Stimulated activated CD4-positive, alpha-beta T cell treated with anti-CD3 and anti-CD28 coated beads, Interleukin-1b, Interleukin-23, amount 100 ng/mL, for 48 hours (primary cell): ENCODE results near the gene IKZF3.
A peak's percentile ranks its signal among the peaks of the same experiment; 100 is the strongest.
"Not testable (repeated sequence)": the region's sequence is repeated elsewhere in the genome, so short reads cannot be mapped to it uniquely, and the experiment has no call there.

Source experiments
- DNase-seq: peaks from one replicate; pipeline ENCODE4 v3.0.0-alpha.2; 2020

The IKZF3 gene

DNA sequence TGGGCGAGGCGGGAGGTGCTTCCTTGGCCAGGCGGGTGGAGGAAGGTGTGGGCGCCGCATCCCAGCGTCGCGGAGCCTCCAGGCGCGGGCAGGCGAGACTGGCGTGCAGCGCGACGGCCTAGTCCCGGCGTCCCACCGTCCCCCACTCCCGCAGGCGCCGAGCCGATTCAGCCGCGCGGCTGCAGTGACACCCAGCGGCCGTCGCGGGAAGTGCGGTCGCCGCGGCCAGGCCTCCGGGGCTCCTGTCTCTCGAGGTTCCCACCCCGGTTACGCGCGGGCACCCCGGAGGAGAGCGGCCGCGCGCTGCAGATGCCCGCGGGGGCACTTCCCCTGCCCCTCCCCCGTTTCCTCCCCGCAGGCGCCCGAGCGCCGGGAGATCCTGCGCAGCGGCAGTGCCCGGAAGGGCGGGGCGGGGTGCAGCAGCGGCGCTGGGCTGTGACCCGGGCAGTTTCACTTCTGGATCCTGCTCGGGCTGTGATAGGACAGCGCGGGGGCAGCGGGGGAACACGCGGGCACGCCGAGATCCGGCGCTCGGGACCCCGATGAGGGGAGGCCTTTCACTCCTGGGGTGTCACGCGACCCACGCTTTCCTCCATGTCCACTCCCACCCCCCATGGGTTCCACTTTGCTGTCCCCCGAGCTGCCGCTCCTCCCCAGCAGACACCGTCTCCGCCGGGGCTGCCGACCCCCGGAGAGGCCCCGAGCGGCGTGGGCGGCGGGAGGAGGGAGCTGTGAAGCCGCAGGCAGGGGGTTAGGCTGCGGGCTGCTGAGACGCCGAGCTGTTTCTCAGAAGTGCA is 109.8 kb downstream of the IKZF3 start:
- peak; percentile 96 for DNase-seq

- DNase-seq, result no peak
Measured at GRCh38 chr17:39753514-39754160, 110.5 kb downstream of the IKZF3 start.

GRCh38 chr17:39752241-39752881 is 111.8 kb downstream of the IKZF3 start:
- DNase-seq, result no peak

GRCh38 chr17:39751637-39752036 is 112.5 kb downstream of the IKZF3 start:
- DNase-seq, result no peak

DNA sequence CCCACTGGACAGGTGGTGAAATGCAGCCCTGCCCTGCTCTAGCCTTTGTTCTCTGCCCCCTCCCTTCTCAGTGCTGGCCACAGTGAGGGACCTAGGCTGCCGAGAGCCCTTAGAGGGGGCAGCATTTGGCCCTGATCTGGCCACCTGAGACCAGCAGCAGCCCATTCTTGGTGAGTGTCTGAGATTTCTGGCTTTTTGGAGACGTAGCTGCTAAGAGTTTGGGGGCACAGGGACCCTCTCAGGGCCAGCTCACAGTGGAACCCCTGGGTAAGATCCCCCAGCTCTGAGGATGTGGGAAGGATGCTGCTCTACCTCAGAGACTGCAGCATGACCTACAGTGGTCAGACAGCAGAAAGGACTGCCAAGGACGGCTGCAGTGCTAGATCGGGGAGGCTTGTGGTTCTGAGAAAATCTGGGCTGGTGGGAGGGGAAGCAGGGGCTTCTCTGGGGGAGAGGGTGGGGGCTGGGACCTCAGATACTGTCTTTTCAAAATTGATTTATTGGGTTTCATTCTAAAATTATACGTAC is 113.0 kb downstream of the IKZF3 start:
- no peak for DNase-seq

DNA sequence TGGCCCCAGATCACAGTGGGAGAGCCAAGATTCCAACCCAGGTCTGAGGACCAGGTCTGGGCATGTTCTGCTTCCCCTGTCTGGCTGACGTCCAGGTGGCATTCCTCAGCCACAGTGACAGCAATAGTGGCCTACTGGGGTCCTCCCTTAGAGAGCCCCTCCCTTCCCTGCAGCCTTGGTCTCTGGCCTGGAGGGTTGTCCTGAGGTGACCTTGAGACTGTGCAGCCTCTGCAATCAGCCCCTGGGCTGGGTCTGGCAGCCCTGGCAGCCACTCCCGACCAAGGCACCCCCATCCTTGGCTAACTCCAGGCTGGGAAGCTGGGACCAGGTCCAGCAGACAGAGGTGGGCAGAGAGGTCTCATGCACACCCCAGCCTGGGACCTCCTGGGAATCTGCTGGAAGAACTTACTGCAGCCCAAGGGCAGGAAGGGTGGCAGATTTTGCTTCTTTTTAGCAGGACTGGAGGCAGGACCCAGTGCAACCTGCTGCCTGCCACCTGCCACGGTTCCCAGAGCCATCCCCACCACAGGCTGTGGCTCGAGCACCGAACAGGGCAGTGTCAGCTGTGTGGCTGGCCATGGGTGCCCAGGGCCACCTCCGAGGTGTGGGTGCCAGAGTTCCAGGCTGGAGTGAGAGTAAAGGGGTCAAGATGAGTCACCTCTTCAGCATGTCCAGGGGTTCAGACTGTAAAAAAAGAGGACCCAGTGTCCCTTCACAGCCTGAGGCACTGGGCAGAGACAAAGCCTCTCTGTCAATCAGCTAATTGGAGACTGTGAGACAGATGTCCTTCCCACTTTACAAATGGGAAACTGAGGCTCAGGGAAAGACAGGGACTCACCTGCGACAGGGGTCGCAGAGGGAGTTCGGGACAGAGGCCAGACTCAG is 113.7 kb downstream of the IKZF3 start:
- DNase-seq, result no peak

- not testable (repeated sequence) for DNase-seq
Measured at GRCh38 chr17:39748444-39749034, 115.6 kb downstream of the IKZF3 start.

DNA sequence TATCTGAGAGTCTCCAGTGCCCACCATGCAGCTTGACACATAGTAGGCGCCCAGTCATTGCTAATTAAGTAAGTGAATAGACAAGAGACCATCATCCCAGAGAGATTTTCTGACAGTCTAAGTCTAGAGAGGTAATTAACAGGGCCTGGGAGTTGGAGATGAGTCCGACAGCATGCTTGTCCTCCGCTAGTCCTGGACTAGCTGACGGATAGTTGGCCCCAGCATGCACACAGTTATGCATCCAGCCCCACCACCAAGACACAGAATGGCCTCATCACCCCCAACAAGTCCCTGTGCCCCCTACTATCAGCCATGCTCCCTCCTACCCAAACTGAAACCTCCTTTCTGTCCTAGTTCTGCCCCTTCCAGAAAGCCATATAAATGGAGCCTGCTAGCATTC is 116.4 kb downstream of the IKZF3 start:
- DNase-seq, result no peak

DNA sequence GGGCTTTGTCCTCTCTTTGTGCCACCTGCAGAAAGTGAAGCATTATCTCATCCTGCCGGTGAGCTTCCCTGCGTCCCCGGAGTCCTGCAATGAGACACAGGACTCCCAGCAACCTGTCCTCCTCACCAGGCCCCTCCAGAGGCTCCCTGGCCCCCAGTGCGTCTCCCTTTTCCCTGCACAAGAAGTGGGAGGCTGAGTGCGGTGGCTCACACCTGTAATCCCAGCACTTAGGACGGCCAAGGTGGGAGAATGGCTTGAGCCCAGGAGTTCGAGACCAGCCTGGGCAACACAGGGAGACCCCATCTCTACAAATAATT is 118.0 kb downstream of the IKZF3 start:
- DNase-seq, result no peak

DNA sequence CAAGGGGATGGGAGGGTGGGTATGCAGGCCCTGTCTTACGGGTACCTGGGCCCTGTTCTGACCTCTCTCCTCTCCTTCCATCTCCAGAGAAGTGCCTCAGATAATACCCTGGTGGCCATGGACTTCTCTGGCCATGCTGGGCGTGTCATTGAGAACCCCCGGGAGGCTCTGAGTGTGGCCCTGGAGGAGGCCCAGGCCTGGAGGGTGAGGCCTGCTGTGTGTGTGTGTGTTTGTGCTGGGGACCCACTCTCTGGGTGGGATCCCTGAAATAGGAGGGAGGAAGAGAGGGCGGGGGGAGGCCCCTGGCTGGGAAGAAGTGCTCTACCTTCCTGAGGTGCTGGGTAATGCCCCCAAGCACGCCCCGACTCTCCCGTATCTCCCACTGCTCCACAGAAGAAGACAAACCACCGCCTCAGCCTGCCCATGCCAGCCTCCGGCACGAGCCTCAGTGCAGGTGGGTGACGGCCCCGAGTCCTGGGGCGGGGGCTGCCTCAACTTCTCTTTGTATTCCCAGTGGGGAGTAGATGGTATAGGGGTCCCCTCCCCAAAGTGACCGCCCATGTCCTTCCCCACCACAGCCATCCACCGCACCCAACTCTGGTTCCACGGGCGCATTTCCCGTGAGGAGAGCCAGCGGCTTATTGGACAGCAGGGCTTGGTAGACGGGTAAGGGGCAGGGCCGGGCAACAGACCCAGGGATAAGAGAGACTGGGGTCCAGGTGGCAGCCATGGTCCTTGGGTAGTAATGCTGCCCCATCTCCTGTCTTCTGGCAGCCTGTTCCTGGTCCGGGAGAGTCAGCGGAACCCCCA is 118.6 kb downstream of the IKZF3 start:
- DNase-seq, result no peak

DNA sequence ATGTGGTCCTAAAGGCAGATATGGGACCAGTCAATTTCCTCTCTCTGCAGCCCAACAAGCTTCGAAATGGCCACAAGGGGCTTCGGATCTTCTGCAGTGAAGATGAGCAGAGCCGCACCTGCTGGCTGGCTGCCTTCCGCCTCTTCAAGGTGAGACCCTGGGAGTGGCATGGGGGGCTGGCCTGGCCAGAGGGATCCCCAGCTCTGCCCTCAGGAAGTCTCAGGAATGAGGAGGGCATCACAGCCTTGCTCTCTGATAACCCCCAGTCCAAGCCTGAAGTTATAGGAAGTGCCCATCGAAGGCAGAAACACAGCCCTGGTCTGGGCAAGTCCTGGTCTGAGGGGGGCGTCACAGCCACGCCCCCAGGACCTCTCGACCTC is 119.3 kb downstream of the IKZF3 start:
- DNase-seq, result no peak

GRCh38 chr17:39744075-39744835 is 119.9 kb downstream of the IKZF3 start:
- DNase-seq, result no peak

DNA sequence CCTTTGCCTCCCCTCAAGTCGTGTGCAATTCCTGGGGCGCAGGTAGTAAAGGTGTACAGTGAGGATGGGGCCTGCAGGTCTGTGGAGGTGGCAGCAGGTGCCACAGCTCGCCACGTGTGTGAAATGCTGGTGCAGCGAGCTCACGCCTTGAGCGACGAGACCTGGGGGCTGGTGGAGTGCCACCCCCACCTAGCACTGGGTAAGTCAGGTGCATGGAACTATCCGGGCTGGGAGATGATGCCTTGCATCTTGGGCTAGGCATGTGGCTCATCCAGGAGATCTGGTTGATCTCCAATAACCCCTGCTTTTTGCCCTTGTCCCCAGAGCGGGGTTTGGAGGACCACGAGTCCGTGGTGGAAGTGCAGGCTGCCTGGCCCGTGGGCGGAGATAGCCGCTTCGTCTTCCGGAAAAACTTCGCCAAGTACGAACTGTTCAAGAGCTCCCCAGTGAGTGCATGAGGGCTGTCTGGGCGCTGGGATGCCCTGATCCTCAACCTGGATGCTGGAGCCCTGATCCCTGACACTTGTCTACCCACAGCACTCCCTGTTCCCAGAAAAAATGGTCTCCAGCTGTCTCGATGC is 121.2 kb downstream of the IKZF3 start:
- no peak for DNase-seq

DNA sequence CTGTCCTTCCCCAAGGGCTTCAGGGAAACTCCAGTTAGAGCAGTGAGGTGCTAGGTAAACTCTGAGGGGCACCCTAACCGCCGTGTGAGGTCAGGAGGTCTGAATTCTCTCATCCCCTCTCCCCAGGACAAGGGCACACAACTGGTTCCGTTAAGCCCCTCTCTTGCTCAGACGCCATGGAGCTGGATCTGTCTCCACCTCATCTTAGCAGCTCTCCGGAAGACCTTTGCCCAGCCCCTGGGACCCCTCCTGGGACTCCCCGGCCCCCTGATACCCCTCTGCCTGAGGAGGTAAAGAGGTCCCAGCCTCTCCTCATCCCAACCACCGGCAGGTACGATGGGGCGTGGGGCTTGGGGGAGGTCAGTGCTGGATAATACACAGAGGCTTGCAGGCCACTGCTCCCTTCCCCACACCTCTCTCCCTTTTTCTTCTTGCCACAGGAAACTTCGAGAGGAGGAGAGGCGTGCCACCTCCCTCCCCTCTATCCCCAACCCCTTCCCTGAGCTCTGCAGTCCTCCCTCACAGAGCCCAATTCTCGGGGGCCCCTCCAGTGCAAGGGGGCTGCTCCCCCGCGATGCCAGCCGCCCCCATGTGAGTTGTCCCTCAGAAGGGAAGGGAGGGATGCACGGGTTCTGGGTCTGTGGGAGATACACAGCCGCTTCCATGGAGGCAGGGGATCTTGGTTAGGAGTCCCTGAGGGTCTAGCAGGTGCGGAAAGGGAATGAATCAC is 121.8 kb downstream of the IKZF3 start:
- DNase-seq, result no peak

GRCh38 chr17:39740357-39741111 is 123.6 kb downstream of the IKZF3 start:
- no peak for DNase-seq

DNA sequence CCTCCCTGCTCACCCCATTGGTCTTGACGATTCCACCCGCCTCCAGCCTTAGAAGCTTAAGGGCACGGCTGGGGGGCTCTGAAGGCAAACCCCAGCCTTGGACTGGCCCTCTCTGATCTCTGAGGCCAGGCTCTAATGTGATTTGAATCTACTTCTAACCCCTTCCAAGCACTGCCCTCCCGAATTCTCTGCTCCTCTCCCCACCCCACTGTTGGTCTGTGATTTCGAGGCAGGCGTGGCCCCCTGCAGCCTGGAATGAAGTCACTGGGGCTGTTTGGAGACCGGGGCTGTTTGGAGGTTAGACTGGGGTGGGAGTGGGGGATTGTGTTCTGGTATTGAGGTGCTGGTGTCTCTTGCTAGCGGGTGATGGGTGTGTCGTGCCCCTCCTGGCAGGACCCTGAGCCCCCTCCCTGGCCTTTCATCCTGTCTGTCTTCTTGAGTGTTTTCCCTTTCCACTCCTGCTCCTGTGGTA is 124.2 kb downstream of the IKZF3 start:
- DNase-seq, result no peak

- DNase-seq, result no peak
Measured at GRCh38 chr17:39738983-39739884, 124.9 kb downstream of the IKZF3 start.

DNA sequence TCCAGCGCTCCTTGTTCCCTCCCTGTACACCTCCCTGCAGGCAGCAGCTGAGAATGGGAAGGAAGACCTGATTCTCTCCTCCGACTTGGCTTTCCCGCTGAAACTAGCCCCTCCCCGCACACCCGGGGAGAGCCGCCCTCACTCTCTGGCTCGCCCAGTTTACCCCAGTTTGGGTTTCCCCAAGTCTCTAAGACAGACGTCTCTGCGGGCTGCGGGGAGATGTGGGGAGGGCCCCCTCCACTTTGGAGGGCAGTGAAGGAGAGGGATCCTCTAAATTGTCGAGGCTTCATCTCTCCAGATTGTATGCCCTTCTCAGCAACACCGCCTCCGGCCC is 125.6 kb downstream of the IKZF3 start:
- DNase-seq, result peak; percentile 54
